NB4 (cell line): Measurements from ENCODE around the gene ARHGDIB.

ENCODE experiments used
- POLR2A ChIP-seq: IDR thresholded peaks from 2 replicates; pipeline ENCODE4 v1.6.1; 2011; ENCODE audit warnings: mild to moderate bottlenecking; ENCODE audit not compliant: insufficient read length; ENCODE audit errors: extremely low read depth
- TF ChIP-seq, protein P1 (sequence below): IDR thresholded peaks from one replicate; pipeline ENCODE4 v1.5.1; 2012; ENCODE audit warnings: low read depth, low read length
- TF ChIP-seq, protein P2 (sequence below): IDR thresholded peaks from 2 replicates; pipeline ENCODE4 v1.6.1; 2011; ENCODE audit warnings: low read depth, low read length

GRCh38 chr12:14999695-15000365 is 38.4 kb upstream of the ARHGDIB start:
- TF ChIP-seq, protein P1, sequence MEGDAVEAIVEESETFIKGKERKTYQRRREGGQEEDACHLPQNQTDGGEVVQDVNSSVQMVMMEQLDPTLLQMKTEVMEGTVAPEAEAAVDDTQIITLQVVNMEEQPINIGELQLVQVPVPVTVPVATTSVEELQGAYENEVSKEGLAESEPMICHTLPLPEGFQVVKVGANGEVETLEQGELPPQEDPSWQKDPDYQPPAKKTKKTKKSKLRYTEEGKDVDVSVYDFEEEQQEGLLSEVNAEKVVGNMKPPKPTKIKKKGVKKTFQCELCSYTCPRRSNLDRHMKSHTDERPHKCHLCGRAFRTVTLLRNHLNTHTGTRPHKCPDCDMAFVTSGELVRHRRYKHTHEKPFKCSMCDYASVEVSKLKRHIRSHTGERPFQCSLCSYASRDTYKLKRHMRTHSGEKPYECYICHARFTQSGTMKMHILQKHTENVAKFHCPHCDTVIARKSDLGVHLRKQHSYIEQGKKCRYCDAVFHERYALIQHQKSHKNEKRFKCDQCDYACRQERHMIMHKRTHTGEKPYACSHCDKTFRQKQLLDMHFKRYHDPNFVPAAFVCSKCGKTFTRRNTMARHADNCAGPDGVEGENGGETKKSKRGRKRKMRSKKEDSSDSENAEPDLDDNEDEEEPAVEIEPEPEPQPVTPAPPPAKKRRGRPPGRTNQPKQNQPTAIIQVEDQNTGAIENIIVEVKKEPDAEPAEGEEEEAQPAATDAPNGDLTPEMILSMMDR: no peak
- no peak for TF ChIP-seq POLR2A
- TF ChIP-seq, protein P2, sequence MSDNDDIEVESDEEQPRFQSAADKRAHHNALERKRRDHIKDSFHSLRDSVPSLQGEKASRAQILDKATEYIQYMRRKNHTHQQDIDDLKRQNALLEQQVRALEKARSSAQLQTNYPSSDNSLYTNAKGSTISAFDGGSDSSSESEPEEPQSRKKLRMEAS: no peak
